ENCODE results near the gene ENKUR. TPM values are rescaled to one million over a fixed set of nuclear protein-coding genes. Genes with fewer than 3 reads are reported as not detected.
A peak's percentile ranks its signal among the peaks of the same experiment; 100 is the strongest.

Gene ENKUR
- total and polyA plus RNA-seq, 2 experiments from 2014 or later: 0.11 TPM; not detected in 1

- no peaks in the 10 kb centered on the region for H3K27me3 ChIP-seq (replicated peaks; ENCODE audit: insufficient read depth)
- no peak for TF ChIP-seq EZH2phosphoT487 (IDR thresholded peaks at IDR 0.05; ENCODE audit: insufficient read depth, low read depth)
- TF ChIP-seq EZH2 (IDR thresholded peaks at IDR 0.05; ENCODE audit: insufficient read depth, poor library complexity, severe bottlenecking): no peak
- H3K27ac ChIP-seq: peak overlapping the region; percentile 76
- peaks cover 32% of the 10 kb centered on the region for H3K4me1 ChIP-seq (ENCODE audit: insufficient read depth)
- peak overlapping the region; percentile 70 for H3K4me2 ChIP-seq (ENCODE audit: unreplicated experiment)
- H3K9ac ChIP-seq: peak overlapping the region; percentile 59
- peaks cover 25% of the 10 kb centered on the region for H3F3A ChIP-seq (ENCODE audit: insufficient read depth)
- in situ Hi-C loops (cut with MboI): no loop called here
- H2AFZ ChIP-seq: peak overlapping the region; percentile 42; the same call in 1 of the 2 replicates
- no peaks in the 10 kb centered on the region for H3K9me2 ChIP-seq (ENCODE audit: insufficient read depth)
- H3K4me3 ChIP-seq: peak overlapping the region; percentile 45
- H3K36me3 ChIP-seq (ENCODE audit: low read depth): no peaks in the 10 kb centered on the region
- peak; percentile 83 for DNase-seq
- 40 to 44% methylated on average over 4 of the region's 4 CpGs for WGBS, 2 experiments (ENCODE audit: low coverage in 1 of 2, low lambda C conversion rate in 2 of 2, missing lambda C conversion rate in 2 of 2)
- H4K20me1 ChIP-seq (ENCODE audit: insufficient read depth): no peaks in the 10 kb centered on the region
- H3K79me2 ChIP-seq (ENCODE audit: insufficient read depth): 0 out of 2 replicates have a peak, but pooled peaks cover 18% of the 10 kb centered on the region
- H3K9me3 ChIP-seq (ENCODE audit: low read depth): no peaks in the 10 kb centered on the region
These were observed 68.5 kb downstream of the ENKUR start for GRCh38 chr10:24947304-24948097.

GRCh38 chr10:24944512-24945255 lies 71.3 kb downstream of the ENKUR start:
- Histone ChIP-seq H3K9ac (no peak overlapping the region), H3K27me3 (replicated peaks; ENCODE audit: insufficient read depth) (no peaks in the 10 kb centered on the region), H3K36me3 (ENCODE audit: low read depth) (no peaks in the 10 kb centered on the region), H3F3A (ENCODE audit: insufficient read depth) (peaks cover 25% of the 10 kb centered on the region), H3K4me3 (no peak overlapping the region), H3K9me3 (ENCODE audit: low read depth) (no peaks in the 10 kb centered on the region), H2AFZ (no peak overlapping the region), H3K79me2 (ENCODE audit: insufficient read depth) (0 out of 2 replicates have a peak, but pooled peaks cover 18% of the 10 kb centered on the region), H3K9me2 (ENCODE audit: insufficient read depth) (no peaks in the 10 kb centered on the region), H3K4me2 (ENCODE audit: unreplicated experiment) (no peak overlapping the region), H3K27ac (no peak overlapping the region), H3K4me1 (ENCODE audit: insufficient read depth) (peaks cover 24% of the 10 kb centered on the region), H4K20me1 (ENCODE audit: insufficient read depth) (no peaks in the 10 kb centered on the region)
- DNase-seq: peak; percentile 70
- WGBS, 2 experiments (ENCODE audit: low coverage in 1 of 2, low lambda C conversion rate in 2 of 2, missing lambda C conversion rate in 2 of 2): 77 to 81% methylated on average over 11 of the region's 11 CpGs
- in situ Hi-C loops (cut with MboI): no loop called here
- TF ChIP-seq EZH2 (IDR thresholded peaks at IDR 0.05; ENCODE audit: insufficient read depth, poor library complexity, severe bottlenecking): no peak
- TF ChIP-seq EZH2phosphoT487 (IDR thresholded peaks at IDR 0.05; ENCODE audit: insufficient read depth, low read depth): no peak

- no peak overlapping the region for H3K9ac ChIP-seq
- no peak for DNase-seq
- no peaks in the 10 kb centered on the region for H3K9me3 ChIP-seq (ENCODE audit: low read depth)
- no peak for TF ChIP-seq EZH2 (IDR thresholded peaks at IDR 0.05; ENCODE audit: insufficient read depth, poor library complexity, severe bottlenecking)
- TF ChIP-seq EZH2phosphoT487 (IDR thresholded peaks at IDR 0.05; ENCODE audit: insufficient read depth, low read depth): no peak
- 97 to 100% methylated on average over 2 of the region's 2 CpGs for WGBS, 2 experiments (ENCODE audit: low coverage in 1 of 2, low lambda C conversion rate in 2 of 2, missing lambda C conversion rate in 2 of 2)
- H3K9me2 ChIP-seq (ENCODE audit: insufficient read depth): no peaks in the 10 kb centered on the region
- H3K27ac ChIP-seq: no peak overlapping the region
- no peaks in the 10 kb centered on the region for H3K79me2 ChIP-seq (ENCODE audit: insufficient read depth)
- no peaks in the 10 kb centered on the region for H3F3A ChIP-seq (ENCODE audit: insufficient read depth)
- no peaks in the 10 kb centered on the region for H3K36me3 ChIP-seq (ENCODE audit: low read depth)
- H2AFZ ChIP-seq: no peak overlapping the region
- in situ Hi-C loops (cut with MboI): no loop called here
- no peak overlapping the region for H3K4me3 ChIP-seq
- H3K4me2 ChIP-seq (ENCODE audit: unreplicated experiment): no peak overlapping the region
- no peaks in the 10 kb centered on the region for H3K27me3 ChIP-seq (replicated peaks; ENCODE audit: insufficient read depth)
- H3K4me1 ChIP-seq (ENCODE audit: insufficient read depth): no peaks in the 10 kb centered on the region
- H4K20me1 ChIP-seq (ENCODE audit: insufficient read depth): no peaks in the 10 kb centered on the region
These were observed 77.4 kb downstream of the ENKUR start for GRCh38 chr10:24938525-24938924.

GRCh38 chr10:24938076-24938475 lies 77.9 kb downstream of the ENKUR start:
- H3K4me1 ChIP-seq (ENCODE audit: insufficient read depth): no peaks in the 10 kb centered on the region
- H3K4me2 ChIP-seq (ENCODE audit: unreplicated experiment): no peak overlapping the region
- no peaks in the 10 kb centered on the region for H3K27me3 ChIP-seq (replicated peaks; ENCODE audit: insufficient read depth)
- no peak overlapping the region for H3K4me3 ChIP-seq
- no peak overlapping the region for H3K27ac ChIP-seq
- in situ Hi-C loops (cut with MboI): no loop called here
- peak; percentile 9 for DNase-seq
- H3F3A ChIP-seq (ENCODE audit: insufficient read depth): no peaks in the 10 kb centered on the region
- H3K9me2 ChIP-seq (ENCODE audit: insufficient read depth): no peaks in the 10 kb centered on the region
- H3K36me3 ChIP-seq (ENCODE audit: low read depth): no peaks in the 10 kb centered on the region
- TF ChIP-seq EZH2phosphoT487 (IDR thresholded peaks at IDR 0.05; ENCODE audit: insufficient read depth, low read depth) (no peak), EZH2 (IDR thresholded peaks at IDR 0.05; ENCODE audit: insufficient read depth, poor library complexity, severe bottlenecking) (no peak)
- no peaks in the 10 kb centered on the region for H3K9me3 ChIP-seq (ENCODE audit: low read depth)
- no peak overlapping the region for H2AFZ ChIP-seq
- no peak overlapping the region for H3K9ac ChIP-seq
- H4K20me1 ChIP-seq (ENCODE audit: insufficient read depth): no peaks in the 10 kb centered on the region
- H3K79me2 ChIP-seq (ENCODE audit: insufficient read depth): no peaks in the 10 kb centered on the region
- WGBS, 2 experiments (ENCODE audit: low coverage in 1 of 2, low lambda C conversion rate in 2 of 2, missing lambda C conversion rate in 2 of 2): 82% methylated on average over 5 of the region's 5 CpGs
